GM18858 (cell line): ENCODE data around the gene LGALS3BP.
"Not testable (repeated sequence)": the region's sequence is repeated elsewhere in the genome, so short reads cannot be mapped to it uniquely, and the experiment has no call there.

Source experiments
- ATAC-seq: cut with Tn5 transposase; IDR thresholded peaks from one replicate; pipeline ENCODE4 v1.9.1; 2021; ENCODE audit not compliant: unreplicated experiment

The LGALS3BP gene

GRCh38 chr17:78979780-78980623 lies at the start of gene LGALS3BP:
TSS of gene LGALS3BP (minus strand) at chr17:78979923. CDS start at chr17:78977191, 2,732 bp downstream.
- no peak for ATAC-seq

GRCh38 chr17:79028496-79029326 lies 49.0 kb upstream of the LGALS3BP start:
- no peak for ATAC-seq

GRCh38 chr17:79027925-79028491 lies 48.3 kb upstream of the LGALS3BP start:
- no peak for ATAC-seq

- ATAC-seq = no peak
Observed at GRCh38 chr17:79027274-79027924, 47.7 kb upstream of the LGALS3BP start.

GRCh38 chr17:79026376-79027273 lies 46.9 kb upstream of the LGALS3BP start:
- no peak for ATAC-seq

- ATAC-seq = no peak
Observed at GRCh38 chr17:79024901-79025737, 45.4 kb upstream of the LGALS3BP start.

- no peak for ATAC-seq
Observed at GRCh38 chr17:79023886-79024771, 44.4 kb upstream of the LGALS3BP start, which contains the start of gene C1QTNF1. TSS of gene C1QTNF1 (plus strand) at chr17:79024169. CDS start at chr17:79043969, 19,800 bp downstream.

- no peak for ATAC-seq
Observed at GRCh38 chr17:79023180-79023705, 43.5 kb upstream of the LGALS3BP start.

- no peak for ATAC-seq
Observed at GRCh38 chr17:79022507-79022991, 42.8 kb upstream of the LGALS3BP start.

GRCh38 chr17:79021929-79022328 lies 42.2 kb upstream of the LGALS3BP start:
- not testable (repeated sequence) for ATAC-seq

GRCh38 chr17:79020631-79021301 lies 41.0 kb upstream of the LGALS3BP start:
- no peak for ATAC-seq

GRCh38 chr17:79019632-79020584 lies 40.2 kb upstream of the LGALS3BP start:
- ATAC-seq = no peak

GRCh38 chr17:79019261-79019631 lies 39.5 kb upstream of the LGALS3BP start:
- ATAC-seq = no peak

GRCh38 chr17:79018370-79018695 lies 38.6 kb upstream of the LGALS3BP start:
- ATAC-seq = no peak

GRCh38 chr17:79017546-79018369 lies 38.0 kb upstream of the LGALS3BP start:
- ATAC-seq = no peak
